Activated CD4-positive, alpha-beta T cell treated with anti-CD3 and anti-CD28 coated beads, Interleukin-2, amount 10 ng/mL, durations not matched to agents 7 days and 5 days (primary cell): ENCODE measurements around the gene TTN. TPM values are rescaled to one million over a fixed set of nuclear protein-coding genes. Genes with fewer than 3 reads are reported as not detected.

Experiments used
- CTCF ChIA-PET: fragments of 350-600 bp; sonication (Branson Sonifier 250); formaldehyde crosslinking; loops from one replicate; lab custom pipeline; 2021; ENCODE audit warnings: antibody characterized with exemption; lab: Charles Lee
- POLR2A ChIA-PET: fragments of 350-600 bp; sonication (Branson Sonifier 250); formaldehyde crosslinking; loops from one replicate; lab custom pipeline; 2021; ENCODE audit warnings: antibody characterized with exemption; lab: Charles Lee
- DNase-seq: peaks from one replicate; pipeline ENCODE4 v3.0.0-alpha.2; 2020
- H3K27ac Mint-ChIP-seq: one replicate; pipeline ENCODE4 v1.8.0; 2021; ENCODE audit warnings: mild to moderate bottlenecking, moderate library complexity, mixed read lengths
- H3K27me3 Mint-ChIP-seq: one replicate; pipeline ENCODE4 v1.8.0; 2021; ENCODE audit warnings: mixed read lengths
- H3K36me3 Mint-ChIP-seq: one replicate; pipeline ENCODE4 v1.8.0; 2021; ENCODE audit warnings: low read depth, mixed read lengths
- H3K4me1 Mint-ChIP-seq: one replicate; pipeline ENCODE4 v1.8.0; 2021; ENCODE audit warnings: mixed read lengths
- H3K4me3 Mint-ChIP-seq: one replicate; pipeline ENCODE4 v1.8.0; 2021; ENCODE audit warnings: mild to moderate bottlenecking, moderate library complexity, mixed read lengths
- H3K9me3 Mint-ChIP-seq: one replicate; pipeline ENCODE4 v1.8.0; 2021; ENCODE audit warnings: mixed read lengths
- total RNA-seq, 2 experiments: library from RNA; stranded (reverse); gene quantifications; one replicate each; pipeline ENCODE4 v1.2.3, GENCODE V29; 2021

The TTN gene
- total RNA-seq, 2 experiments from 2014 or later, result 11.6 to 12.3 TPM

GRCh38 chr2:178804791-178805190 lies 2.4 kb downstream of the TTN start:
- Mint-ChIP-seq H3K27ac (no peak overlapping the region), H3K9me3 (no peaks in the 10 kb centered on the region), H3K36me3 (no peaks in the 10 kb centered on the region), H3K4me1 (no peaks in the 10 kb centered on the region), H3K4me3 (no peak overlapping the region), H3K27me3 (no peaks in the 10 kb centered on the region)
- ChIA-PET CTCF (no interaction called here), POLR2A (no interaction called here)
- DNase-seq, result no peak

DNA sequence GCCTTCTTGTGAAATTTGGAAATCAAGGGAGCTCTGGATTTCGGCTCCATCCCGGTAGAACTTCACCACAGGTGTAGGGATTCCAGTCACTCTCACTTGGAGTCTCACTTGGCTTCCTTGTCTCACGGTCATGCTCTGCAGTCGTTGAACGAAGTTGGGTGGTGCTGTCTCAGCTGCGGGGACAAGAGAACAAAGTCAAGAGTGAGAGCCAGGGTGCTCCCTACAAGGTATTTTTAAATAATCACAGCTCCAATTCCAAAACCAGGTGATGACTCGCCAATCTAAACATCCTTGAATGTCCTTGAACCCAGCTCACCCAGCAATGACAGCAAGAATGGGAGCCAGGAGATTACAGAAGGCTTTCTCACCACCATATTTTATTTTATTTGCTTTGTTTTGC lies 6.7 kb downstream of the TTN start:
- no peaks in the 10 kb centered on the region for H3K9me3 Mint-ChIP-seq
- H3K4me3 Mint-ChIP-seq, result no peak overlapping the region
- no peaks in the 10 kb centered on the region for H3K36me3 Mint-ChIP-seq
- ChIA-PET POLR2A (no interaction called here), CTCF (interaction anchor here (0.6 to 1.4 kb wide), 2 partner anchors 110 to 360 kb away, joined by 4 read pairs; no protein-coding TSS in a partner anchor)
- H3K27me3 Mint-ChIP-seq, result no peaks in the 10 kb centered on the region
- H3K27ac Mint-ChIP-seq, result no peak overlapping the region
- no peak for DNase-seq
- H3K4me1 Mint-ChIP-seq, result no peaks in the 10 kb centered on the region

- no peaks in the 10 kb centered on the region for H3K9me3 Mint-ChIP-seq
- H3K4me3 Mint-ChIP-seq, result no peak overlapping the region
- CTCF ChIA-PET, result no interaction called here
- no peak for DNase-seq
- H3K27ac Mint-ChIP-seq, result no peak overlapping the region
- no peaks in the 10 kb centered on the region for H3K4me1 Mint-ChIP-seq
- H3K27me3 Mint-ChIP-seq, result no peaks in the 10 kb centered on the region
- no peaks in the 10 kb centered on the region for H3K36me3 Mint-ChIP-seq
- POLR2A ChIA-PET, result no interaction called here
Measured at GRCh38 chr2:178799305-178799704, 7.9 kb downstream of the TTN start.

DNA sequence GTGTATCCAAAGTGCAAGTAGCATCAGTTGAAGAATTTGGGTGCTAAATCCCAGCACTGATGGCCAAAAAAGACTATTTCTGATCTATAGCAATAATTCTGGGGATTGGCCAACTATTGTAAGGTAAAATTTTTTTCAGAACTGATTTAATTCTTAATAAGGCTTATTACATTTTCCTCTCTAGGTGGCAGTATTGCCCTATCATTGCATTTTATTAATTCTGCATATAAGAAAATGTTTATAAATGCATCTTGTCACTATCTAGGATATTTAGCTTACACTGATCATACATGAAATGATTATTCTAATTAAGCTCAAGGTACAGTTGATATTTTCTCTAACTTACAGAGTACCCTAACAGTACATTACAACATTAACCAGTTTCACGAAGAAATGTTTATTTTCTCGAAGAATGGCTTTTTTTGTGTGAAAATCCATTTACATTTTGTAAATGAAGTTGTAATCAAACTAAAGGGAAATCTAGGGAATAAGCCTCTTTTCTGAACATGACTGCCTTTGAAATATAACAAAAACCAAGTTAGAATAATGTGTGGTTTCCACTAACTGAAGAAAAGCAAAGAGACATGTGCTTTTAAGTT lies 11.0 kb downstream of the TTN start:
- ChIA-PET POLR2A (no interaction called here), CTCF (interaction anchor here (0.6 kb wide), 1 partner anchor 117 kb away, joined by 3 read pairs; no protein-coding TSS in a partner anchor)
- no peak for DNase-seq
- no peak overlapping the region for H3K4me3 Mint-ChIP-seq
- no peaks in the 10 kb centered on the region for H3K36me3 Mint-ChIP-seq
- no peak overlapping the region for H3K27ac Mint-ChIP-seq
- H3K9me3 Mint-ChIP-seq, result no peaks in the 10 kb centered on the region
- no peaks in the 10 kb centered on the region for H3K27me3 Mint-ChIP-seq
- H3K4me1 Mint-ChIP-seq, result no peaks in the 10 kb centered on the region

DNA sequence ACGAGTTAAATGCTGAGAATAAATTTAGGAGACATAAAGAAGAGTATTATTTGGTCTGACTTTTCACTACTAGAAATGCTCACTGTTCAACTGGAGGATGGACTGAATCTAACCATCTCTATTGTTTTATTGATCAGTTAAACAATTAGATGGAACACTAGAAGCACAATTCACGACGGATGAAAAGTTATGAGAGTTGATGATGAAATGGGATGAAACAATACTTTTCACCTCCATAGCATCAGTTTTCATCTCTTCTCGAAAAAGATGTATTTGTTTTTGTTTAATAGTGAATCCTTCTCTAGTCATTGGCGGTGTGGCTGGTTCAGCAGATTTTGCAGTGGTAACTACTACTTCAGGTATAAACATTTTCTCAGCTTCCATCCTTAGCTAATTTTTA lies 19.3 kb downstream of the TTN start:
- ChIA-PET POLR2A (no interaction called here), CTCF (no interaction called here)
- Mint-ChIP-seq H3K4me3 (no peak overlapping the region), H3K27ac (no peak overlapping the region), H3K27me3 (no peaks in the 10 kb centered on the region), H3K4me1 (peaks cover 8% of the 10 kb centered on the region), H3K36me3 (no peaks in the 10 kb centered on the region), H3K9me3 (no peaks in the 10 kb centered on the region)
- no peak for DNase-seq

DNA sequence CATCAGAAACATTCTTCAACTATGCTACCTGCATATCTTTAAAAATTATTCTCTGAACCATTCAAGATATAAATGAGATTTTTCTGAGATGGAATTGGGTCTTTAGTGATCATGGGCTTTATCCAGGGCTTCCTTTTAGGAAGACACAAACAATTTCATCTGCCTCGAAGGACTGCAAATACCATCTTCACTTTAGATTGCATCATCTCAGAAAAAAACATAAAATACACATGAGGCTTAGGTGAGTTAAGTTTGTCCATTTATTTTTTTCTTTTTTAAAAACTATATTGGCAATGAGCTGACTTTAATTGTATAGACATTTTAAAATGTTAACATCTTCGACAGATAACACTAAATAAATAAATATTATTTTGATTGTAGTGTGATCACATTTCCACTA lies 20.1 kb downstream of the TTN start:
- H3K4me3 Mint-ChIP-seq, result no peak overlapping the region
- DNase-seq, result no peak
- H3K4me1 Mint-ChIP-seq, result peaks cover 8% of the 10 kb centered on the region
- H3K27ac Mint-ChIP-seq, result no peak overlapping the region
- no peaks in the 10 kb centered on the region for H3K36me3 Mint-ChIP-seq
- CTCF ChIA-PET, result no interaction called here
- H3K9me3 Mint-ChIP-seq, result no peaks in the 10 kb centered on the region
- no peaks in the 10 kb centered on the region for H3K27me3 Mint-ChIP-seq
- POLR2A ChIA-PET, result no interaction called here

GRCh38 chr2:178783889-178784288 lies 23.3 kb downstream of the TTN start:
- H3K27ac Mint-ChIP-seq, result no peak overlapping the region
- ChIA-PET CTCF (no interaction called here), POLR2A (no interaction called here)
- H3K27me3 Mint-ChIP-seq, result no peaks in the 10 kb centered on the region
- H3K9me3 Mint-ChIP-seq, result no peaks in the 10 kb centered on the region
- no peaks in the 10 kb centered on the region for H3K36me3 Mint-ChIP-seq
- H3K4me1 Mint-ChIP-seq, result no peaks in the 10 kb centered on the region
- DNase-seq, result no peak
- no peak overlapping the region for H3K4me3 Mint-ChIP-seq

DNA sequence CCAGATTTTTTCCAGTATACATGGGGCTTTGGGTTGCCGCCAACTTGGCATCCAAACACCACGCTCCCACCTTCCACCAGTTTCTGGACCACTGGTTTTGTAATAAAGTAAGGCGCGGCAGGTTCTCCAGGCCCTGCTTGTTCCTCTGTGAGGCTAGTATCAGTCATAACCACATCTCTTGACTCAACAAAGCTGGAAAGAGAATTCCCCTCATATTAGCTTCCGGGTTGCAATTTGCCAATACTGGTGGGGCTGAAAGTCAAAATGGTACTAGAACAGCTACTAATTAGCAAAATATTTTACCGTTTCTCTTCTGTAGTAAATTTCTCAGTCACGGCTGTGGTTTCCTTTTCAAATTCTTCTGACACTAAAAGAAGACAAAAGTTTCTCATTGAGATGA lies 25.0 kb downstream of the TTN start:
- Mint-ChIP-seq H3K9me3 (no peaks in the 10 kb centered on the region), H3K27me3 (no peaks in the 10 kb centered on the region), H3K4me3 (no peak overlapping the region), H3K27ac (no peak overlapping the region), H3K36me3 (no peaks in the 10 kb centered on the region), H3K4me1 (no peaks in the 10 kb centered on the region)
- ChIA-PET CTCF (no interaction called here), POLR2A (no interaction called here)
- no peak for DNase-seq

GRCh38 chr2:178777577-178777976 lies 29.6 kb downstream of the TTN start:
- no peaks in the 10 kb centered on the region for H3K4me1 Mint-ChIP-seq
- no peaks in the 10 kb centered on the region for H3K9me3 Mint-ChIP-seq
- CTCF ChIA-PET, result no interaction called here
- H3K27me3 Mint-ChIP-seq, result no peaks in the 10 kb centered on the region
- H3K27ac Mint-ChIP-seq, result no peak overlapping the region
- peaks cover 8% of the 10 kb centered on the region for H3K36me3 Mint-ChIP-seq
- no peak for DNase-seq
- H3K4me3 Mint-ChIP-seq, result no peak overlapping the region
- POLR2A ChIA-PET, result no interaction called here

DNA sequence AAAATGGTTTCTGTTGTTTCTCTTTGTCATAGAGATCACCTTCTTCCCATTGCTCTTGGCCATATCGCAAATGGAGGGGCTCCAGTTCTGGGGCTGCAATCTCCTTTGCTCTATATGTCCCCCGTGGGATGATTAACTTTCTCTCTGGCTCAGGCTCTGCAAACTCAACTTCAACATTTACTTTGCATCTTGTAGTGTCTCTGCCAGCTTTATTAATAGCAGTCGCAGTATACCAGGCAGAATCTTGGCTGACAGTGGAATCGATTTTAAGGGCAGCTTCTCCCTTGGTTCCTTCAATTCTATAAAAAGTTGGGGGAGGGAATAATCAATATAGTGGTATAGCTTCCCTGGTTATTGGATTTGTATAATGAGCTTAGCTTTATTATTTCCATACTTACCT lies 30.5 kb downstream of the TTN start:
- no peak for DNase-seq
- CTCF ChIA-PET, result no interaction called here
- peaks cover 8% of the 10 kb centered on the region for H3K36me3 Mint-ChIP-seq

GRCh38 chr2:178775975-178776374 lies 31.2 kb downstream of the TTN start:
- Mint-ChIP-seq H3K4me1 (no peaks in the 10 kb centered on the region), H3K36me3 (peaks cover 8% of the 10 kb centered on the region), H3K4me3 (no peak overlapping the region), H3K27ac (no peak overlapping the region), H3K27me3 (no peaks in the 10 kb centered on the region), H3K9me3 (no peaks in the 10 kb centered on the region)
- CTCF ChIA-PET, result no interaction called here
- no peak for DNase-seq
- POLR2A ChIA-PET, result no interaction called here

More for the DNA sequence above, 30.5 kb downstream of the TTN start:
- H3K27me3 Mint-ChIP-seq, result no peaks in the 10 kb centered on the region
- no peak overlapping the region for H3K4me3 Mint-ChIP-seq
- H3K27ac Mint-ChIP-seq, result no peak overlapping the region
- POLR2A ChIA-PET, result no interaction called here
- no peaks in the 10 kb centered on the region for H3K4me1 Mint-ChIP-seq
- H3K9me3 Mint-ChIP-seq, result no peaks in the 10 kb centered on the region

- Mint-ChIP-seq H3K27ac (no peak overlapping the region), H3K4me1 (no peaks in the 10 kb centered on the region), H3K36me3 (peaks cover 4% of the 10 kb centered on the region), H3K4me3 (no peak overlapping the region), H3K27me3 (no peaks in the 10 kb centered on the region), H3K9me3 (no peaks in the 10 kb centered on the region)
- ChIA-PET POLR2A (no interaction called here), CTCF (no interaction called here)
- no peak for DNase-seq
Measured at GRCh38 chr2:178770518-178770917, 36.7 kb downstream of the TTN start.

- H3K4me1 Mint-ChIP-seq, result peaks cover 3% of the 10 kb centered on the region
Measured at GRCh38 chr2:178767094-178768060, 39.8 kb downstream of the TTN start.

More at GRCh38 chr2:178767094-178768060, 39.8 kb downstream of the TTN start:
- no peaks in the 10 kb centered on the region for H3K9me3 Mint-ChIP-seq
- H3K4me3 Mint-ChIP-seq, result no peak overlapping the region
- ChIA-PET CTCF (no interaction called here), POLR2A (no interaction called here)
- no peak for DNase-seq
- no peaks in the 10 kb centered on the region for H3K27me3 Mint-ChIP-seq
- H3K36me3 Mint-ChIP-seq, result peaks cover 4% of the 10 kb centered on the region
- no peak overlapping the region for H3K27ac Mint-ChIP-seq
